IMR-90 (cell line): Measurements from ENCODE around the gene SH3RF3. TPM values are rescaled to one million over a fixed set of nuclear protein-coding genes. Genes with fewer than 3 reads are reported as not detected.

Source experiments
- ATAC-seq: fragments of 200-7000 bp; cut with Tn5 transposase; 2 replicates; pipeline ENCODE4 v1.9.1; 2020; ENCODE audit warnings: low read depth, mild to moderate bottlenecking, moderate library complexity
- BruUV-seq: library from RNA; stranded (reverse); fragments of 400-500 nt; replicated peaks from 2 replicates; lab custom pipeline; 2021; lab: Mats Ljungman, UMichigan
- CTCF ChIA-PET: fragments of 300-600 bp; formaldehyde crosslinking; extraction: SDS; loops from one replicate; lab custom pipeline; 2021; ENCODE audit warnings: antibody characterized with exemption; lab: Yijun Ruan, JAX
- POLR2A ChIA-PET: fragments of 300-600 bp; sonication (Branson Sonifier 250); formaldehyde crosslinking; loops from one replicate; lab custom pipeline; 2022; ENCODE audit warnings: antibody characterized with exemption; ENCODE audit not compliant: unreplicated experiment; lab: Charles Lee
- DNase-seq: peaks from one replicate; pipeline ENCODE4 v3.0.0; 2013
- H2AFZ ChIP-seq: replicated peaks from 2 replicates; pipeline ENCODE3; 2013; ENCODE audit warnings: low read length, mild to moderate bottlenecking; ENCODE audit not compliant: poor library complexity
- H2AK5ac ChIP-seq: 2 replicates; pipeline ENCODE4 v1.6.1; 2013; ENCODE audit warnings: low read depth, low read length, inconsistent platforms
- H2AK9ac ChIP-seq: replicated peaks from 2 replicates; pipeline ENCODE3; 2013; ENCODE audit warnings: mild to moderate bottlenecking, low read depth, low read length, moderate library complexity; ENCODE audit not compliant: poor library complexity
- H2BK120ac ChIP-seq: 2 replicates; pipeline ENCODE4 v1.6.1; 2013; ENCODE audit warnings: low read depth, low read length, inconsistent platforms
- H2BK15ac ChIP-seq: 3 replicates; pipeline ENCODE4 v1.6.1; 2013; ENCODE audit warnings: low read depth, low read length, inconsistent platforms
- H2BK20ac ChIP-seq: 2 replicates; pipeline ENCODE4 v1.6.1; 2013; ENCODE audit warnings: low read depth, mild to moderate bottlenecking, inconsistent platforms, low read length, moderate library complexity
- H2BK5ac ChIP-seq: 2 replicates; pipeline ENCODE4 v1.6.1; 2013; ENCODE audit warnings: mild to moderate bottlenecking, low read depth, low read length, inconsistent platforms; ENCODE audit not compliant: poor library complexity, severe bottlenecking
- H3K14ac ChIP-seq: replicated peaks from 2 replicates; pipeline ENCODE4 v1.6.1; 2013; ENCODE audit warnings: low read depth, low read length, inconsistent platforms
- H3K18ac ChIP-seq: 2 replicates; pipeline ENCODE4 v1.6.1; 2013; ENCODE audit warnings: low read depth, low read length, control low read depth
- H3K23ac ChIP-seq: 2 replicates; pipeline ENCODE4 v1.6.1; 2013; ENCODE audit warnings: low read depth, low read length, inconsistent platforms
- H3K27ac ChIP-seq: 2 replicates; pipeline ENCODE4 v1.5.1; 2013; ENCODE audit warnings: mild to moderate bottlenecking, control low read depth, low read length; ENCODE audit not compliant: insufficient read depth
- H3K27me3 ChIP-seq: 2 replicates; pipeline ENCODE4 v1.6.1; 2013; ENCODE audit warnings: low read length; ENCODE audit not compliant: control insufficient read depth, insufficient read depth
- H3K36me3 ChIP-seq: 2 replicates; pipeline ENCODE4 v1.6.1; 2013; ENCODE audit warnings: low read length, mixed read lengths; ENCODE audit not compliant: control insufficient read depth, insufficient read depth
- H3K4ac ChIP-seq: 2 replicates; pipeline ENCODE4 v1.6.1; 2013; ENCODE audit warnings: low read depth, low read length, inconsistent platforms
- H3K4me1 ChIP-seq: 2 replicates; pipeline ENCODE4 v1.6.1; 2013; ENCODE audit warnings: low read length, mixed read lengths; ENCODE audit not compliant: control insufficient read depth, insufficient read depth
- H3K4me2 ChIP-seq: 2 replicates; pipeline ENCODE4 v1.6.1; 2013; ENCODE audit warnings: low read depth, mild to moderate bottlenecking, control low read depth, low read length, moderate library complexity
- H3K4me3 ChIP-seq: 2 replicates; pipeline ENCODE4 v1.5.1; 2013; ENCODE audit warnings: low read depth, mild to moderate bottlenecking, control low read depth, low read length, moderate library complexity; ENCODE audit not compliant: insufficient read depth
- H3K56ac ChIP-seq: 2 replicates; pipeline ENCODE4 v1.6.1; 2013; ENCODE audit warnings: low read length, inconsistent platforms; ENCODE audit not compliant: insufficient read depth; ENCODE audit errors: extremely low read depth
- H3K79me1 ChIP-seq, 2 experiments: 2 replicates each; pipeline ENCODE4 v1.6.1; 2013; ENCODE audit warnings: low read length in 2 of 2, inconsistent platforms in 1 of 2, low read depth in 1 of 2
- H3K9ac ChIP-seq: 2 replicates; pipeline ENCODE4 v1.6.1; 2013; ENCODE audit warnings: low read depth, low read length, control low read depth
- H3K9me1 ChIP-seq: 2 replicates; pipeline ENCODE4 v1.6.1; 2013; ENCODE audit warnings: low read length, inconsistent platforms; ENCODE audit not compliant: insufficient read depth
- H3K9me3 ChIP-seq: 2 replicates; pipeline ENCODE4 v1.6.1; 2013; ENCODE audit warnings: low read length; ENCODE audit not compliant: control insufficient read depth, insufficient read depth
- H4K20me1 ChIP-seq: 2 replicates; pipeline ENCODE4 v1.6.1; 2013; ENCODE audit warnings: low read length, inconsistent platforms; ENCODE audit not compliant: insufficient read depth
- H4K5ac ChIP-seq: 2 replicates; pipeline ENCODE4 v1.6.1; 2013; ENCODE audit warnings: mild to moderate bottlenecking, low read depth, low read length, control low read depth
- H4K8ac ChIP-seq, 2 experiments: 2 replicates each; pipeline ENCODE4 v1.6.1; 2013; ENCODE audit warnings: low read depth in 2 of 2, low read length in 2 of 2, control low read depth in 1 of 2, inconsistent platforms in 1 of 2
- H4K91ac ChIP-seq: 2 replicates; pipeline ENCODE4 v1.6.1; 2013; ENCODE audit warnings: low read depth, low read length, inconsistent platforms; ENCODE audit not compliant: insufficient read depth
- BHLHE40 ChIP-seq: fragments of 150-350 bp; IDR thresholded peaks from 2 replicates; pipeline ENCODE4 v1.6.1; 2016; ENCODE audit warnings: mild to moderate bottlenecking, low read depth, low read length
- CEBPB ChIP-seq: IDR thresholded peaks from 2 replicates; pipeline ENCODE4 v1.6.1; 2012; ENCODE audit warnings: low read depth, low read length, improper control_type of control experiment
- CHD1 ChIP-seq: IDR thresholded peaks from 2 replicates; pipeline ENCODE4 v1.6.1; 2012; ENCODE audit warnings: low read depth, low read length, improper control_type of control experiment
- ELK1 ChIP-seq: fragments of 150-350 bp; IDR thresholded peaks from 2 replicates; pipeline ENCODE4 v1.6.1; 2016; ENCODE audit warnings: low read depth, mild to moderate bottlenecking, low read length, moderate library complexity, borderline replicate concordance
- FOS ChIP-seq: fragments of 150-350 bp; IDR thresholded peaks from 2 replicates; pipeline ENCODE4 v1.6.1; 2016; ENCODE audit warnings: low read depth, low read length
- MAFK ChIP-seq: IDR thresholded peaks from 2 replicates; pipeline ENCODE4 v1.6.1; 2012; ENCODE audit warnings: low read depth, low read length, improper control_type of control experiment
- MAZ ChIP-seq: IDR thresholded peaks from 2 replicates; pipeline ENCODE4 v1.6.1; 2012; ENCODE audit warnings: low read depth, mild to moderate bottlenecking, low read length, improper control_type of control experiment, moderate library complexity, borderline replicate concordance
- MXI1 ChIP-seq: IDR thresholded peaks from 2 replicates; pipeline ENCODE4 v1.6.1; 2012; ENCODE audit warnings: low read depth, mild to moderate bottlenecking, low read length, moderate library complexity, borderline replicate concordance
- NFE2L2 ChIP-seq: fragments of 150-350 bp; IDR thresholded peaks from 2 replicates; pipeline ENCODE4 v1.6.1; 2016; ENCODE audit warnings: low read depth, mild to moderate bottlenecking, low read length
- POLR2A ChIP-seq: IDR thresholded peaks from 2 replicates; pipeline ENCODE4 v1.6.1; 2012; ENCODE audit warnings: mild to moderate bottlenecking, low read depth, low read length
- RAD21 ChIP-seq: IDR thresholded peaks from 2 replicates; pipeline ENCODE4 v1.6.1; 2012; ENCODE audit warnings: low read length, improper control_type of control experiment
- RCOR1 ChIP-seq: IDR thresholded peaks from 2 replicates; pipeline ENCODE4 v1.6.1; 2012; ENCODE audit warnings: mild to moderate bottlenecking, low read length, improper control_type of control experiment; ENCODE audit not compliant: insufficient replicate concordance
- RFX5 ChIP-seq: IDR thresholded peaks from 2 replicates; pipeline ENCODE4 v1.8.0; 2012; ENCODE audit warnings: low read depth, mild to moderate bottlenecking, low read length, moderate library complexity
- SMC3 ChIP-seq: fragments of 150-350 bp; IDR thresholded peaks from 2 replicates; pipeline ENCODE4 v1.6.1; 2016; ENCODE audit warnings: low read depth, mild to moderate bottlenecking, antibody characterized with exemption, low read length, moderate library complexity
- WGBS, 2 experiments: methylation state at CpG; one replicate each; pipeline versions ENCODE4 v1.1.5 to v1.1.7; 2013; ENCODE audit warnings: missing lambda C conversion rate in 2 of 2; ENCODE audit not compliant: insufficient read length in 1 of 2; ENCODE audit errors: extremely low coverage in 2 of 2; 5-methylcytosine and 5-hydroxymethylcytosine counted together
- dilution Hi-C: fragments of 300-500 bp; cut with HindIII; formaldehyde crosslinking; loops from one replicate; pipeline ENCODE4 v1.14.3; 2018; ENCODE audit warnings: low sequenced_read_pairs; ENCODE audit not compliant: unreplicated experiment
- in situ Hi-C: fragments of 300-500 bp; cut with MboI; formaldehyde crosslinking; loops from 3 replicates; pipeline ENCODE4 v1.14.3; 2019; ENCODE audit warnings: low sequenced_read_pairs, inconsistent platforms, mixed read lengths
- intact Hi-C: fragments of 100-400 bp; cut with micrococcal nuclease; formaldehyde crosslinking; loops from 2 replicates; pipeline ENCODE4 v1.10.0; 2022
- polyA plus RNA-seq, 3 experiments: library from polyadenylated mRNA; depleted of rRNA; stranded (reverse); fragments of >200 nt; gene quantifications; 2 replicates each; pipeline ENCODE4 v1.2.3, GENCODE V29; 2012; ENCODE audit warnings: low replicate concordance in 1 of 3
- total RNA-seq: library from RNA; depleted of rRNA; stranded (reverse); fragments of >200 nt; gene quantifications from 2 replicates; pipeline ENCODE4 v1.2.3, GENCODE V29; 2012
- TF ChIP-seq, protein P1 (sequence below): conservative IDR thresholded peaks from 2 replicates; pipeline ENCODE4 v1.5.1; 2012; ENCODE audit warnings: mild to moderate bottlenecking, low read depth, low read length, improper control_type of control experiment
- TF ChIP-seq, protein P2 (sequence below): fragments of 150-350 bp; IDR thresholded peaks from 2 replicates; pipeline ENCODE4 v1.6.1; 2017; ENCODE audit warnings: mild to moderate bottlenecking, antibody characterized with exemption, low read length, low read depth

The SH3RF3 gene
- total and polyA plus RNA-seq, 2 of the 4 experiments (the other 2 are of a cell fraction) = 3.4 to 5.3 TPM

DNA sequence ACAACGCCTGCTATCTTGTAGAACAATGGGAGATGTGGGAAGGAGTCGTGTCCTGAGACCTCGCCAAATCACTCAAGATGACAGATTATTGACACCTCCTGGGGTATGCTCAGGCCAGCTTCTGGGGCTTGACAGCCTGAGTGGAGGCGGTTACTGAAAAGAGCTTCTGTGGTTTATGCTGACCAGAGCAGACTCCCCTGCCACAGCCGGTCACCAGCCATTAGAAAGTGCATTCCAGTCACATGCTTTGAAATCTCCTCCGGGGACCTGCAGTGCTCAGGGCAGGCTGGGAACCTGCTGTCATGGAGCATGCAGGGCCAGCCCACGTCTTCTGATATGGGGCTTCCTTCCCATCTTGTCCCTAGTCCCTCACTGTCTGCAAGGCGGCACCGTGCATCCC is 268.9 kb downstream of the SH3RF3 start:
- WGBS, 2 experiments = 80% methylated on average over 3 of the region's 9 CpGs; no CpG with 5 or more reads in 1 of the 2 experiments
- TF ChIP-seq, protein P1, sequence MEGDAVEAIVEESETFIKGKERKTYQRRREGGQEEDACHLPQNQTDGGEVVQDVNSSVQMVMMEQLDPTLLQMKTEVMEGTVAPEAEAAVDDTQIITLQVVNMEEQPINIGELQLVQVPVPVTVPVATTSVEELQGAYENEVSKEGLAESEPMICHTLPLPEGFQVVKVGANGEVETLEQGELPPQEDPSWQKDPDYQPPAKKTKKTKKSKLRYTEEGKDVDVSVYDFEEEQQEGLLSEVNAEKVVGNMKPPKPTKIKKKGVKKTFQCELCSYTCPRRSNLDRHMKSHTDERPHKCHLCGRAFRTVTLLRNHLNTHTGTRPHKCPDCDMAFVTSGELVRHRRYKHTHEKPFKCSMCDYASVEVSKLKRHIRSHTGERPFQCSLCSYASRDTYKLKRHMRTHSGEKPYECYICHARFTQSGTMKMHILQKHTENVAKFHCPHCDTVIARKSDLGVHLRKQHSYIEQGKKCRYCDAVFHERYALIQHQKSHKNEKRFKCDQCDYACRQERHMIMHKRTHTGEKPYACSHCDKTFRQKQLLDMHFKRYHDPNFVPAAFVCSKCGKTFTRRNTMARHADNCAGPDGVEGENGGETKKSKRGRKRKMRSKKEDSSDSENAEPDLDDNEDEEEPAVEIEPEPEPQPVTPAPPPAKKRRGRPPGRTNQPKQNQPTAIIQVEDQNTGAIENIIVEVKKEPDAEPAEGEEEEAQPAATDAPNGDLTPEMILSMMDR = no peak
- TF ChIP-seq MAFK (no peak), CHD1 (no peak), NFE2L2 (no peak), FOS (no peak), MXI1 (no peak), RFX5 (no peak), RAD21 (no peak), SMC3 (no peak), RCOR1 (no peak), BHLHE40 (no peak), CEBPB (no peak), MAZ (no peak), ELK1 (no peak), POLR2A (no peak)
- TF ChIP-seq, protein P2, sequence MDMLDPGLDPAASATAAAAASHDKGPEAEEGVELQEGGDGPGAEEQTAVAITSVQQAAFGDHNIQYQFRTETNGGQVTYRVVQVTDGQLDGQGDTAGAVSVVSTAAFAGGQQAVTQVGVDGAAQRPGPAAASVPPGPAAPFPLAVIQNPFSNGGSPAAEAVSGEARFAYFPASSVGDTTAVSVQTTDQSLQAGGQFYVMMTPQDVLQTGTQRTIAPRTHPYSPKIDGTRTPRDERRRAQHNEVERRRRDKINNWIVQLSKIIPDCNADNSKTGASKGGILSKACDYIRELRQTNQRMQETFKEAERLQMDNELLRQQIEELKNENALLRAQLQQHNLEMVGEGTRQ = no peak
- in situ Hi-C loops = no loop called here

More for the DNA sequence above, 268.9 kb downstream of the SH3RF3 start:
- no peak overlapping the region for H2BK120ac ChIP-seq
- H2AK5ac ChIP-seq = no peak overlapping the region
- no peak overlapping the region for H3K18ac ChIP-seq
- no peak overlapping the region for H3K56ac ChIP-seq
- peak overlapping the region; percentile 25 for H2AK9ac ChIP-seq
- no peak overlapping the region for H4K91ac ChIP-seq
- H3K9me1 ChIP-seq = peaks cover 25% of the 10 kb centered on the region
- H3K4me3 ChIP-seq = no peak overlapping the region
- no TSS peak for BruUV-seq
- no peak overlapping the region for H3K14ac ChIP-seq
- H3K27ac ChIP-seq = no peak overlapping the region
- dilution Hi-C loops = no loop called here
- no peak overlapping the region for H2BK20ac ChIP-seq
- H2BK15ac ChIP-seq = no peak overlapping the region
- H2AFZ ChIP-seq = no peak overlapping the region
- no peak overlapping the region for H3K4me2 ChIP-seq
- ATAC-seq (no peak), DNase-seq (no peak)
- peaks cover 20% of the 10 kb centered on the region for H3K36me3 ChIP-seq
- H3K9me3 ChIP-seq = no peaks in the 10 kb centered on the region
- CTCF ChIA-PET = no interaction called here
- no peak overlapping the region for H4K5ac ChIP-seq
- no peak overlapping the region for H3K9ac ChIP-seq
- H3K27me3 ChIP-seq = no peaks in the 10 kb centered on the region
- H4K8ac ChIP-seq = no peak overlapping the region
- peaks cover 10 to 63% of the 10 kb centered on the region in 2 experiments for H3K79me1 ChIP-seq
- H2BK5ac ChIP-seq = no peak overlapping the region
- no peak overlapping the region for H3K4ac ChIP-seq
- H3K4me1 ChIP-seq = peaks cover 2% of the 10 kb centered on the region; the same call in 1 of the 2 replicates
- H3K23ac ChIP-seq = no peak overlapping the region
- intact Hi-C loops = no loop called here
- POLR2A ChIA-PET = no interaction called here
- peaks cover 46% of the 10 kb centered on the region for H4K20me1 ChIP-seq
